ENCODE results near the gene FXYD5.

GRCh38 chr19:35107545-35107944 lies 47.0 kb upstream of the FXYD5 start:
- TF ChIP-seq EZH2 (optimal IDR thresholded peaks at IDR 0.05; ENCODE audit: low read depth, low read length), result no peak
- no peak for TF ChIP-seq CTCF (IDR thresholded peaks at IDR 0.05; ENCODE audit: low read length)
- TF ChIP-seq EZH2phosphoT487 (IDR thresholded peaks at IDR 0.05; ENCODE audit: low read length), result no peak

Measured in MM.1S (cell line).